ENCODE results near the gene MAGI2.

The MAGI2 gene

DNA sequence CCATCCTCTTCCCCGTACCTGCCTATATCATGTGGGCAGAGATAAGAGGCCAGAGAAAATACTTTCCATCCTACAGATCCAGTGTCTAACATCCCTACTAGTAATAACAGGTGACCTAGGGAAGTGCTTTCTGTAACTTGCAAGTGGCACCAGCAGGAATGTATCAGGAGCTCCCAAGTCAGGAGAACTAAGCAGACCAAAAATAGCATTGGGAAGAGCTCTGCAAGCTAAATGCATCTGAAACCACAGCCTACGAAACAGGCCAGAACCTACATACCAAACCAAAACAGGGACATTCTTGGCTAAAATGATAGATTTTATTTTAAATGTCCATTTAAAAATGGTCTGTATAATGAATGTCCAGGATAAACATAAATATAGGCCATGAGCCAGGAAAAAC, 974.1 kb downstream of the MAGI2 start:
- Mint-ChIP-seq H3K27ac (no peak overlapping the region), H3K4me1 (ENCODE audit: low read depth) (no peaks in the 10 kb centered on the region), H3K4me3 (no peak overlapping the region), H3K9me3 (no peaks in the 10 kb centered on the region), H3K36me3 (ENCODE audit: low read depth) (no peaks in the 10 kb centered on the region), H3K27me3 (no peaks in the 10 kb centered on the region)
- DNase-seq = no peak

- Mint-ChIP-seq H3K36me3 (ENCODE audit: low read depth) (no peaks in the 10 kb centered on the region), H3K27me3 (no peaks in the 10 kb centered on the region), H3K4me3 (no peak overlapping the region), H3K9me3 (no peaks in the 10 kb centered on the region), H3K27ac (no peak overlapping the region), H3K4me1 (ENCODE audit: low read depth) (no peaks in the 10 kb centered on the region)
- DNase-seq = no peak
Measured at GRCh38 chr7:78476851-78477405, 976.5 kb downstream of the MAGI2 start.

GRCh38 chr7:78473571-78474301, 979.7 kb downstream of the MAGI2 start:
- no peak for DNase-seq
- Mint-ChIP-seq H3K9me3 (no peaks in the 10 kb centered on the region), H3K4me3 (no peak overlapping the region), H3K27ac (no peak overlapping the region), H3K4me1 (ENCODE audit: low read depth) (no peaks in the 10 kb centered on the region), H3K27me3 (no peaks in the 10 kb centered on the region), H3K36me3 (ENCODE audit: low read depth) (no peaks in the 10 kb centered on the region)

DNA sequence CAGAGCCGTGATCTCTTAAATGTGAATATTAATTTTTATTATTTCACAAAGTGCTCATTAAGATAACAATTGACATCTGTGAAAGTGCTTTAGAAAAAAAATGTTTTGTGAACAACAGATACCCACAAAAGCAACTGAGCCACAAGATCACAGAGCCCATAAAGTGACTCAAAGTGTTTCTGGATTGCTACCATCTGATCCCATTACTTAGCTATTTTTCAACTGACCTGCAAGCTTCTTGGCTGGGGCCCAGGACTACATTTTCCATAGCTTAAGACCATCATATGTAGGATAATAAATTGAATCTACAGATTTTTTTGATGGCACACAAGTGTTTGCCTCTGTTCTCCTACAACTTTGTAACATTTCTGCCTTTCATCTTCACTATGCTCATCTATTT, 980.4 kb downstream of the MAGI2 start:
- DNase-seq = no peak
- Mint-ChIP-seq H3K4me3 (no peak overlapping the region), H3K4me1 (ENCODE audit: low read depth) (no peaks in the 10 kb centered on the region), H3K27me3 (no peaks in the 10 kb centered on the region), H3K27ac (no peak overlapping the region), H3K9me3 (no peaks in the 10 kb centered on the region), H3K36me3 (ENCODE audit: low read depth) (no peaks in the 10 kb centered on the region)

GRCh38 chr7:78472519-78472918, 980.9 kb downstream of the MAGI2 start:
- no peak for DNase-seq

DNA sequence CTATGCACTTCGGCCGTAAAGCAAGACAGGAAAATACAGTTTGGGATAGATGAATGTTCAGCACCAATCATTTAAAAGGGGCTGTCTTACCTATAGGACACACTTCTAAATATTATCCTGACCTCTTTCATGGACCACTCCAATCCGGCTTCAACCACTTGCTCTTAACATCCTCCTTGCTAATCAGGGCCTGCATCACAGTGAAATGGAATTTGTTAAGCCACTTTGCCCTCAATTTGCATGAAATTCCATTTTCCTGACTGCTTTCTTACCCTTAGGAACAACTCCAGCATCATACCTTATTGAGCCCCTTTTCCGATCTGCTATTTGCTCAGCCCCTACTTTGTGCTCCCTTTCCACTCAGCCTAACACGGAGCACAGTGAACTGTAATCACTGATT, 987.6 kb downstream of the MAGI2 start:
- Mint-ChIP-seq H3K4me1 (ENCODE audit: low read depth) (no peaks in the 10 kb centered on the region), H3K27ac (no peak overlapping the region), H3K9me3 (peaks cover 3% of the 10 kb centered on the region), H3K4me3 (no peak overlapping the region), H3K27me3 (no peaks in the 10 kb centered on the region), H3K36me3 (ENCODE audit: low read depth) (no peaks in the 10 kb centered on the region)
- no peak for DNase-seq

More at GRCh38 chr7:78472519-78472918, 980.9 kb downstream of the MAGI2 start:
- no peaks in the 10 kb centered on the region for H3K27me3 Mint-ChIP-seq
- no peaks in the 10 kb centered on the region for H3K4me1 Mint-ChIP-seq (ENCODE audit: low read depth)
- no peak overlapping the region for H3K27ac Mint-ChIP-seq
- no peak overlapping the region for H3K4me3 Mint-ChIP-seq
- no peaks in the 10 kb centered on the region for H3K36me3 Mint-ChIP-seq (ENCODE audit: low read depth)
- H3K9me3 Mint-ChIP-seq = no peaks in the 10 kb centered on the region

DNA sequence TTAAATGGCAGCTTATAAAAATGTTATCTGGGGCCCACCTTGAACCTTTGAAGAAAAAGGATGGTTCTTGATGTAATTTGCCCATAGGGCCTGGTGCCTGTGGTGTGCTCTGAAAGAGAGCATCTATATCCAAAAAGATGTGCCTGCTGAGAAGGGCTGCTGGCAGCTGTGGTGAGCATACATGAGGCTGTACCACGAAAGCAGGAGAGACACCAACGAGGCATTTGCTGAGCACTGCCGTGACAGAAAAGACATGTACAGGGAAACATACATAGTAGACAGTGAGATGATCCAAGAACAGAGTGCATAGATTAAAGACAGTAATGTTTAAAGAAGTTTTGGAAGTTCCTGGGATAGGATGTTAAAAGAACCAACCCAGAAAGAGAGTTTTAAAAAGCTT, 990.4 kb downstream of the MAGI2 start:
- H3K4me1 Mint-ChIP-seq (ENCODE audit: low read depth) = no peaks in the 10 kb centered on the region
- no peak for DNase-seq
- H3K9me3 Mint-ChIP-seq = peaks cover 3% of the 10 kb centered on the region
- no peak overlapping the region for H3K4me3 Mint-ChIP-seq
- H3K36me3 Mint-ChIP-seq (ENCODE audit: low read depth) = no peaks in the 10 kb centered on the region
- H3K27ac Mint-ChIP-seq = no peak overlapping the region
- no peaks in the 10 kb centered on the region for H3K27me3 Mint-ChIP-seq

- H3K27ac Mint-ChIP-seq = no peak overlapping the region
- no peaks in the 10 kb centered on the region for H3K4me1 Mint-ChIP-seq (ENCODE audit: low read depth)
Measured at GRCh38 chr7:78450706-78451105, 1002.8 kb downstream of the MAGI2 start.

GRCh38 chr7:78448911-78449310, 1004.6 kb downstream of the MAGI2 start:
- Mint-ChIP-seq H3K27ac (no peak overlapping the region), H3K27me3 (no peaks in the 10 kb centered on the region), H3K4me1 (ENCODE audit: low read depth) (no peaks in the 10 kb centered on the region), H3K9me3 (no peaks in the 10 kb centered on the region), H3K4me3 (no peak overlapping the region), H3K36me3 (ENCODE audit: low read depth) (no peaks in the 10 kb centered on the region)
- no peak for DNase-seq

More at GRCh38 chr7:78450706-78451105, 1002.8 kb downstream of the MAGI2 start:
- H3K4me3 Mint-ChIP-seq = no peak overlapping the region
- H3K36me3 Mint-ChIP-seq (ENCODE audit: low read depth) = no peaks in the 10 kb centered on the region
- H3K27me3 Mint-ChIP-seq = no peaks in the 10 kb centered on the region
- no peak for DNase-seq
- H3K9me3 Mint-ChIP-seq = no peaks in the 10 kb centered on the region

DNA sequence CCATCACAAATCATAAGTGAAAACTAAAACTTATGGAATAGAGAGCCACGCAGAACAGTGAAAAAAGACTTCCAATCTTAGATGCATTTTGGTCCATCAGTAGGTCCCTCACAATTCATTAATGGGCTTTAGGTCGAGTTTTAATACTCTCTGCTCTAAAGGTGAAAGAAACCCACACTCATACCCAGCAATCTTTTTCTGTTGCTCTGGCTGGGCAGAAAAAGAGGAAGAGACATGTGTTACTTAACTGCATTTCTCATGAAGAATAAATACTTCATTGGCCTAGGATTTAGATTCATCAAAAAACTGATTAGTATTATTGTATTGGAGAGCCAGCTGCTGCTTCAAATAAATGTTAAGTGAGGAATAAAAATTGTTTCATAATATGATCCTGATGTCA, 1009.2 kb downstream of the MAGI2 start:
- DNase-seq = no peak
- H3K4me3 Mint-ChIP-seq = no peak overlapping the region
- no peaks in the 10 kb centered on the region for H3K27me3 Mint-ChIP-seq
- H3K27ac Mint-ChIP-seq = no peak overlapping the region
- no peaks in the 10 kb centered on the region for H3K36me3 Mint-ChIP-seq (ENCODE audit: low read depth)
- no peaks in the 10 kb centered on the region for H3K9me3 Mint-ChIP-seq
- H3K4me1 Mint-ChIP-seq (ENCODE audit: low read depth) = no peaks in the 10 kb centered on the region

GRCh38 chr7:78443811-78444210, 1009.7 kb downstream of the MAGI2 start:
- H3K4me1 Mint-ChIP-seq (ENCODE audit: low read depth) = no peaks in the 10 kb centered on the region
- H3K4me3 Mint-ChIP-seq = no peak overlapping the region
- no peak overlapping the region for H3K27ac Mint-ChIP-seq
- no peaks in the 10 kb centered on the region for H3K36me3 Mint-ChIP-seq (ENCODE audit: low read depth)
- H3K27me3 Mint-ChIP-seq = no peaks in the 10 kb centered on the region
- no peaks in the 10 kb centered on the region for H3K9me3 Mint-ChIP-seq
- DNase-seq = no peak

- H3K4me3 Mint-ChIP-seq = no peak overlapping the region
- DNase-seq = no peak
- H3K27me3 Mint-ChIP-seq = no peaks in the 10 kb centered on the region
- H3K9me3 Mint-ChIP-seq = no peaks in the 10 kb centered on the region
- H3K36me3 Mint-ChIP-seq (ENCODE audit: low read depth) = no peaks in the 10 kb centered on the region
- no peaks in the 10 kb centered on the region for H3K4me1 Mint-ChIP-seq (ENCODE audit: low read depth)
- no peak overlapping the region for H3K27ac Mint-ChIP-seq
Measured at GRCh38 chr7:78441737-78442136, 1011.7 kb downstream of the MAGI2 start.

- Mint-ChIP-seq H3K4me3 (no peak overlapping the region), H3K27ac (no peak overlapping the region), H3K36me3 (ENCODE audit: low read depth) (no peaks in the 10 kb centered on the region), H3K27me3 (peaks cover 2% of the 10 kb centered on the region), H3K4me1 (ENCODE audit: low read depth) (no peaks in the 10 kb centered on the region), H3K9me3 (no peaks in the 10 kb centered on the region)
- DNase-seq = no peak
Measured at GRCh38 chr7:78438433-78438832, 1015.0 kb downstream of the MAGI2 start.

GRCh38 chr7:78437118-78437517, 1016.3 kb downstream of the MAGI2 start:
- DNase-seq = no peak
- Mint-ChIP-seq H3K4me1 (ENCODE audit: low read depth) (no peaks in the 10 kb centered on the region), H3K9me3 (no peaks in the 10 kb centered on the region)

GRCh38 chr7:78435355-78435754, 1018.1 kb downstream of the MAGI2 start:
- Mint-ChIP-seq H3K4me3 (no peak overlapping the region), H3K4me1 (ENCODE audit: low read depth) (no peaks in the 10 kb centered on the region), H3K36me3 (ENCODE audit: low read depth) (no peaks in the 10 kb centered on the region), H3K9me3 (no peaks in the 10 kb centered on the region), H3K27ac (no peak overlapping the region), H3K27me3 (peaks cover 2% of the 10 kb centered on the region)
- no peak for DNase-seq

More at GRCh38 chr7:78437118-78437517, 1016.3 kb downstream of the MAGI2 start:
- Mint-ChIP-seq H3K36me3 (ENCODE audit: low read depth) (no peaks in the 10 kb centered on the region), H3K27me3 (peaks cover 2% of the 10 kb centered on the region), H3K4me3 (no peak overlapping the region), H3K27ac (no peak overlapping the region)
